ENCODE results near the gene G6PC2. TPM values are rescaled to one million over a fixed set of nuclear protein-coding genes. Genes with fewer than 3 reads are reported as not detected.
A peak's percentile ranks its signal among the peaks of the same experiment; 100 is the strongest.
"Not testable (repeated sequence)": the region's sequence is repeated elsewhere in the genome, so short reads cannot be mapped to it uniquely, and the experiment has no call there.

G6PC2 gene
- polyA plus RNA-seq (2014; cell fraction: cytosol; rRNA removed) = not detected in 2 replicates
- polyA plus RNA-seq (2014; cell fraction: nucleus; rRNA removed) = not detected in 2 replicates

GRCh38 chr2:168901003-168901402, at the start of gene G6PC2:
Gene G6PC2, plus strand, starts transcription at chr2:168901291. Its CDS starts 41 bp downstream, at chr2:168901332.
- no peak for DNase-seq (ENCODE audit: low spot score)

DNA sequence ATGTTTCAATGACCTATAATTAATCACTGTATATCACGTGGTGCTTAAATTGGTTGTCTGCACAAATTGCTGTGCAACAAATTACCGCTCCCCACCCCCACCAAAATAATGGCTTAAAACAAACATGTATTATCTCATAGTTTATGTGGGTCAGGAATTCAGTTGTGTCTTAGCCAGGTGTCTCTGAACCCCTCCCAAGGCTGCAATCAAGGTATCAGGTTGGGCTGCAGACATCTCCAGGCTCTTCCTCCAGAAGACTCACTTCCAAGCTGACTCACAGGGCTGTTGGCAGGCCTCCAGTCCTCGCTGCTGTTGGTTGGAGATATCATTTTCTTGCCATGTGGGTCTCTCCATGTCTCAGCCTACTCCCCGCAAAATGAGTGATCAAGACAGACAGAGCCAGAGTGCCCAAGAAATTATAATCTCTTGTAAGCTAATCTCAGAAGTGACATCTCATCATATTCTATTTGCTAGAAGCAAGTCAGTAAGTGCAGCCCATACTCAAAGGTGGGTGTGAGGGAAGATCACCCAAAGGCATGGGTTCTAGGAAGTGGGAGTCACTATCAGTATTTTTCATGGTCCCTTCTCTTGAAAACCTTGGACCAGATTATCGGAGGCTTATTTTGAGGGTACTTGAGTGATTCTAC, 49.3 kb upstream of the G6PC2 start:
- no peak for DNase-seq (ENCODE audit: low spot score)

- DNase-seq (ENCODE audit: low spot score) = no peak
Measured at GRCh38 chr2:168852481-168852880, 48.6 kb upstream of the G6PC2 start.

GRCh38 chr2:168853471-168853870, 47.6 kb upstream of the G6PC2 start:
- no peak for DNase-seq (ENCODE audit: low spot score)

DNA sequence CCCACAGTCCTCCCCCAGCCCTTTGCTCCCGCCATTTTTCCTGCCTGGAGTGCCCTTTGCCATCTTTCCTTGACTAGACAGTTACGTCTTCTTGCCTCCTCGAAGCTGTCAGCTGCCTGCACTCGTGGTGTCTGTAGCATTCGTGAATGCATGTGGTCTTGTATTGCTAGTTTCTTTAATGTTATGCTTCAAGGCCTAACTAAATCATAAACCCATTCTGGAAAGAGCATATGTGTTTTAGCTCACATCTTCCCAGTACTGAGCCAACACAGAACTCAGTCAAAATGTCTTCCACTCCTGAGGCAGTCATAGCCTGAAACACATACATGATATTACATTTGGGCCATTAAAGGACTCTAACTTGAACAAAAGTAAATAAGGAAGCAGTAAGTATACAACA, 46.4 kb upstream of the G6PC2 start:
- DNase-seq (ENCODE audit: low spot score) = no peak

DNA sequence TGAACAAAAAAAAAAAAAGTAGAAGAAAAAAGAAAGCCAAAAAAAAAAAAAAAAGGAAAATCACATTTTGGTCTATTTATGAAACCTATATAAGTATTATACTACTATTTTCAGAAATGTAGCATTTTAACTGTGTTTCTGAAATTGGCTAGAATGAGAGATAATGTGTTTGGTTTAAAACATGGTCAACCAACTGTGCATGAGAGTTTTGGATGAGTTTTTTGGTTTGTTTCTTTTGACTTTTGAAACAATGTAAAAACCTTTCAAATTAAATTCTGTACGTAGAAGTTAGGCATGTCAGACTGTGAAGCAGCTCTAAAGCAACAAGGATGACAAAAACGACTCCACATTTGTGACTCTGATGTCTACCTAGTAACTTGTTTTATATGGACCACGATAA, 45.5 kb upstream of the G6PC2 start:
- DNase-seq (ENCODE audit: low spot score) = no peak

- DNase-seq (ENCODE audit: low spot score) = no peak
Measured at GRCh38 chr2:168858146-168858545, 42.9 kb upstream of the G6PC2 start.

GRCh38 chr2:168867164-168867563, 33.9 kb upstream of the G6PC2 start:
- not testable (repeated sequence) for DNase-seq (ENCODE audit: low spot score)

- not testable (repeated sequence) for DNase-seq (ENCODE audit: low spot score)
Measured at GRCh38 chr2:168870369-168870768, 30.7 kb upstream of the G6PC2 start.

GRCh38 chr2:168870824-168871223, 30.3 kb upstream of the G6PC2 start:
- not testable (repeated sequence) for DNase-seq (ENCODE audit: low spot score)

- no peak for DNase-seq (ENCODE audit: low spot score)
Measured at GRCh38 chr2:168874368-168875054, 26.6 kb upstream of the G6PC2 start.

DNA sequence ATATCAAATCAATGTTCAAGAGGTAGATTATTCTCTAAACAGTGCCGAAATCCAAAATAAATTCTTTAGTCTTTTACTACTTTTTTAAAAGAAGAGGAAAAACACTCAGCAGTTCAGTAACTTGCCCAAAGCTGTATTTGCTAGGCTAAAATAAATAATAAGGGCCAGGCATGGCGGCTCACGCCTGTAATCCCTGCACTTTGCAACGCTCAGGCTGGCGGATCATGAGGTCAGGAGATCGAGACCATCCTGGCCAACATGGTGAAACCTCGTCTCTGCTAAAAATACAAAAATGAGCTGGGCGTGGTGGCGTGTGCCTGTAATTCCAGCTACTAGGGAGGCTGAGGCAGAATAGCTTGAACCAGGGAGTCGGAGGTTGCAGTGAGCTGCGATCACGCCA, 18.9 kb upstream of the G6PC2 start:
- DNase-seq (ENCODE audit: low spot score) = not testable (repeated sequence)

DNA sequence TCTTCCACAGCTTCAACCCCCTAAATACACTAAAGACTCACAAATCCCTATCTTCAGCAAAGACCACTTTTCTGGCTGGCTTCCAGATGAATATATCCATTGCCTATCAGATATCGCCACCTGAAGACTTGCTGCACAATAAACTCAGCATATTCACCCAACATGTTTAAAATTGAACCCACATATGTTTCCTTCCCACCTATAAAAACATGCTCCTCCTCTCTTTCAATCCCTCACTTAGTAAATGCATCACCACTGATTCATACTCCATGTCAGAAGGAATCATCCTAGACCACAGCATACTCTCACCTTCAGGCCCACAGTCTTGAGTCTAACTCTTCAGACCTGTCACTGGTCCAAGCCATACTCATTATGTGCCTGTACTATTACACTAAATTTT, 16.1 kb upstream of the G6PC2 start:
- no peak for DNase-seq (ENCODE audit: low spot score)

- DNase-seq (ENCODE audit: low spot score) = no peak
Measured at GRCh38 chr2:168889635-168890005, 11.5 kb upstream of the G6PC2 start.

DNA sequence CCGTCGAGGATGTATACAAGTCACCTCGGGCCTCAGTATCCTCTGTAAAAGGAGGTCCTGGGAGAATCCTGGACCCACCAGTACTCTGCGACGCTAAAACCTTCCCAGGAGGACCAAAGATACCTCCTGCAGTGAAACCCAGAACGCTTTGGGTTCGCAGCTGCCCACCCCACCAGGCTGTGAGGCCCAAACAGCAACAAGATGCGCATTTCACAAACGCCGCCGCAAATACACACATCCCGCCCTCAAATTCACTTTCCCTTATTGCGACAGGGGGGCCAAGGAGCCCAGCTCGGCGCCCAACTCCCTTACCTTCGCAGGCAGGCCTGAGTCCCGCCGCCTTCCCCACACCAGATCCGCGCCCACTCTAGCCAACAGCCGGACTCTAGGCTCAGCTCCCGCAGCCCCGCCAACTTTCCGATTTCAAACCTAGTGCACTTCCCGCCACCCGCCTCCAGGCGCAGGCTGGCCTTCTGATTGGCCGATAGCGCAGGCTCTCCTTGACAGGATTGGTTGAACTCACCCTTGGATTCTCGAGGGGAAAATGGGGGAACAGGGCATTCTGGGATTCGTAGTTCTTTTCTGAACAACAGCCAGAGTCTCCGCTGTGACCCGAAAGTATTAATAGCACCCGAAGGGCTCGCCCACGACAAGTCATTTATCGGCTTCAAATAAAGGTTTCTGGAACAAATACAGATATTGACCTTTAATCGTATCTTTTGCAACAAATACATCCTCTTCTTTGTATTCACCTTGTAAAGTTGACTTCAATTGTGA, 10.9 kb upstream of the G6PC2 start, which contains the start of gene SPC25:
SPC25 (minus strand) TSS at position 425 of the 777 bp plus-strand sequence. CDS start 911 bp downstream, outside the sequence.
- DNase-seq (ENCODE audit: low spot score) = peak; percentile 96

- DNase-seq (ENCODE audit: low spot score) = no peak
Measured at GRCh38 chr2:168892327-168892726, 8.8 kb upstream of the G6PC2 start.

GRCh38 chr2:168894101-168894500, 7.0 kb upstream of the G6PC2 start:
- DNase-seq (ENCODE audit: low spot score) = no peak

GRCh38 chr2:168894720-168895119, 6.4 kb upstream of the G6PC2 start:
- DNase-seq (ENCODE audit: low spot score) = no peak

- DNase-seq (ENCODE audit: low spot score) = no peak
Measured at GRCh38 chr2:168895771-168896170, 5.3 kb upstream of the G6PC2 start.

GRCh38 chr2:168896783-168897182, 4.3 kb upstream of the G6PC2 start:
- DNase-seq (ENCODE audit: low spot score) = no peak

DNA sequence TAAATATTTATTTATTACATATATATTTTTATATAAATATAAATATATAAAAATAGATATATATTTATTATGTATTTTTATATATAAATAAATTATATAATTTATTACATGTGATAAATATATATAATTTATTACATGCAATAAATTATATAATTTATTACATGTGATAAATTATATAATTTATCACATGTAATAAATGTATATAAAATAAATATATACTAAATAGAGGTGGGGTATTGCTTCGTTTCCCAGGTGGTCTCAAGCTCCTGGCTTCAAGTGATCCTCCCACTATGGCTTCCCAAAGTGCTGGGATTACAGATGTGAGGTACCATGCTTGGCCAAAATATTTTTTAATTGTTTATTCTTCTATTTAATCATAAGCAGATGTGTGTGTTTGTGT, 3.6 kb upstream of the G6PC2 start:
- DNase-seq (ENCODE audit: low spot score) = no peak

DNA sequence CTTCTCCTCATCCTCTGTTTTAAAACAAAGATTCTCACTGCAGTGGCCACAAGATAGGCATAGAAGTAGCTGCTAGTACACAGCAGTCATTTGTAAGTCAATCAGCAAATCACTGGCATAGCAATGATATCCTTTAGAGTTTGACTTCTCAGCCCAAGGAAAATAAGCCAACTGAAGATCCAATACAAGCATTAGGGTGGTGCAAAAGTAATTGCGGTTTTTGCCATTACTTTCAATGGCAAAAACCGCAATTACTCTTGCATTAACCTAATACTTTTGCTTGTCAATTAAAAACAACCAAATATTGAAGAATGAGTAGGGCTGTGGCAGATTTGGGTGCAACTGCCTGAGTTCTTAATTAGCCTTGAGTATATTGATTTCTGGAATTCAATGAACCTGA, 2.8 kb downstream of the G6PC2 start:
- no peak for DNase-seq (ENCODE audit: low spot score)
